Measurements from ENCODE around the gene KIF19.

Gene KIF19

GRCh38 chr17:74402048-74402447 is 76.0 kb downstream of the KIF19 start:
- H3K14ac ChIP-seq (ENCODE audit: low read length in 2 of 2): no peak overlapping the region
- no peak overlapping the region for H2AFZ ChIP-seq (ENCODE audit: low read depth, low read length)
- H4K91ac ChIP-seq (ENCODE audit: low read length): no peak overlapping the region
- H3K79me1 ChIP-seq (replicated peaks; ENCODE audit: low read length, poor library complexity, severe bottlenecking): no peaks in the 10 kb centered on the region
- H3K18ac ChIP-seq (ENCODE audit: low read depth in 1 of 2, low read length in 2 of 2): no peak overlapping the region
- no peak overlapping the region for H2BK15ac ChIP-seq (ENCODE audit: low read depth, poor library complexity, severe bottlenecking)
- peaks cover 5% of the 10 kb centered on the region for H3K4me1 ChIP-seq (ENCODE audit: control insufficient read depth, insufficient read depth, low read depth, low read length)
- no peaks in the 10 kb centered on the region for H3K36me3 ChIP-seq (ENCODE audit: control insufficient read depth in 1 of 2, insufficient read depth in 2 of 2, low read depth in 1 of 2, low read length in 2 of 2)
- WGBS: 78% methylated on average over 7 of the region's 7 CpGs
- no peak overlapping the region for H2BK5ac ChIP-seq (ENCODE audit: low read depth, low read length, poor library complexity, severe bottlenecking)
- H2BK120ac ChIP-seq (ENCODE audit: low read depth, low read length): no peak overlapping the region
- no peak overlapping the region for H4K8ac ChIP-seq (ENCODE audit: low read length)
- H3K4me2 ChIP-seq (ENCODE audit: low read length, poor library complexity, severe bottlenecking): no peak overlapping the region
- no peaks in the 10 kb centered on the region for H3K9me3 ChIP-seq (ENCODE audit: control insufficient read depth, low read length)
- no peak overlapping the region for H3K4ac ChIP-seq (ENCODE audit: low read depth in 1 of 2, low read length in 2 of 2)
- no peak for DNase-seq
- H2AK5ac ChIP-seq (ENCODE audit: low read length, severe bottlenecking): no peak overlapping the region
- no peak overlapping the region for H3K4me3 ChIP-seq (ENCODE audit: insufficient read depth in 1 of 2, low read depth in 1 of 2, low read length in 2 of 2)
- H3K27me3 ChIP-seq (ENCODE audit: control insufficient read depth in 1 of 2, insufficient read depth in 1 of 2, low read length in 2 of 2): peaks cover 0 to 38% of the 10 kb centered on the region in 2 experiments
- H3K9ac ChIP-seq (ENCODE audit: low read length): no peak overlapping the region
- no peak overlapping the region for H3K23ac ChIP-seq (ENCODE audit: low read length in 2 of 2)
- no peak overlapping the region for H2BK12ac ChIP-seq (ENCODE audit: low read length in 2 of 2)
- H3K27ac ChIP-seq (ENCODE audit: low read length, poor library complexity, severe bottlenecking): no peak overlapping the region

GRCh38 chr17:74403512-74404137 is 77.6 kb downstream of the KIF19 start:
- Histone ChIP-seq H2BK5ac (ENCODE audit: low read depth, low read length, poor library complexity, severe bottlenecking) (no peak overlapping the region), H3K23ac (ENCODE audit: low read length in 2 of 2) (no peak overlapping the region), H4K8ac (ENCODE audit: low read length) (no peak overlapping the region), H3K36me3 (ENCODE audit: control insufficient read depth in 1 of 2, insufficient read depth in 2 of 2, low read depth in 1 of 2, low read length in 2 of 2) (no peaks in the 10 kb centered on the region), H2AFZ (ENCODE audit: low read depth, low read length) (no peak overlapping the region), H2BK15ac (ENCODE audit: low read depth, poor library complexity, severe bottlenecking) (no peak overlapping the region), H3K79me1 (replicated peaks; ENCODE audit: low read length, poor library complexity, severe bottlenecking) (no peaks in the 10 kb centered on the region), H3K4ac (ENCODE audit: low read depth in 1 of 2, low read length in 2 of 2) (no peak overlapping the region), H4K91ac (ENCODE audit: low read length) (no peak overlapping the region), H3K27ac (ENCODE audit: low read length, poor library complexity, severe bottlenecking) (no peak overlapping the region), H3K18ac (ENCODE audit: low read depth in 1 of 2, low read length in 2 of 2) (no peak overlapping the region), H3K9me3 (ENCODE audit: control insufficient read depth, low read length) (no peaks in the 10 kb centered on the region), H3K4me3 (ENCODE audit: insufficient read depth in 1 of 2, low read depth in 1 of 2, low read length in 2 of 2) (no peak overlapping the region), H3K4me1 (ENCODE audit: control insufficient read depth, insufficient read depth, low read depth, low read length) (peaks cover 6% of the 10 kb centered on the region), H3K14ac (ENCODE audit: low read length in 2 of 2) (no peak overlapping the region), H3K27me3 (ENCODE audit: control insufficient read depth in 1 of 2, insufficient read depth in 1 of 2, low read length in 2 of 2) (peaks cover 0 to 32% of the 10 kb centered on the region in 2 experiments), H3K4me2 (ENCODE audit: low read length, poor library complexity, severe bottlenecking) (no peak overlapping the region), H3K9ac (ENCODE audit: low read length) (no peak overlapping the region), H2BK12ac (ENCODE audit: low read length in 2 of 2) (no peak overlapping the region), H2AK5ac (ENCODE audit: low read length, severe bottlenecking) (no peak overlapping the region), H2BK120ac (ENCODE audit: low read depth, low read length) (no peak overlapping the region)
- no peak for DNase-seq
- 79% methylated on average over 12 of the region's 12 CpGs for WGBS

GRCh38 chr17:74404218-74404617 is 78.2 kb downstream of the KIF19 start:
- DNase-seq: no peak
- Histone ChIP-seq H3K4me2 (ENCODE audit: low read length, poor library complexity, severe bottlenecking) (no peak overlapping the region), H3K9ac (ENCODE audit: low read length) (no peak overlapping the region), H2AFZ (ENCODE audit: low read depth, low read length) (no peak overlapping the region), H3K27me3 (ENCODE audit: control insufficient read depth in 1 of 2, insufficient read depth in 1 of 2, low read length in 2 of 2) (peaks cover 0 to 32% of the 10 kb centered on the region in 2 experiments), H3K23ac (ENCODE audit: low read length in 2 of 2) (no peak overlapping the region), H3K79me1 (replicated peaks; ENCODE audit: low read length, poor library complexity, severe bottlenecking) (no peaks in the 10 kb centered on the region), H3K27ac (ENCODE audit: low read length, poor library complexity, severe bottlenecking) (no peak overlapping the region), H3K9me3 (ENCODE audit: control insufficient read depth, low read length) (no peaks in the 10 kb centered on the region), H2BK12ac (ENCODE audit: low read length in 2 of 2) (no peak overlapping the region), H3K18ac (ENCODE audit: low read depth in 1 of 2, low read length in 2 of 2) (no peak overlapping the region), H2BK120ac (ENCODE audit: low read depth, low read length) (no peak overlapping the region), H2BK5ac (ENCODE audit: low read depth, low read length, poor library complexity, severe bottlenecking) (no peak overlapping the region), H3K4ac (ENCODE audit: low read depth in 1 of 2, low read length in 2 of 2) (no peak overlapping the region), H3K4me3 (ENCODE audit: insufficient read depth in 1 of 2, low read depth in 1 of 2, low read length in 2 of 2) (no peak overlapping the region), H3K14ac (ENCODE audit: low read length in 2 of 2) (no peak overlapping the region), H2AK5ac (ENCODE audit: low read length, severe bottlenecking) (no peak overlapping the region), H3K36me3 (ENCODE audit: control insufficient read depth in 1 of 2, insufficient read depth in 2 of 2, low read depth in 1 of 2, low read length in 2 of 2) (no peaks in the 10 kb centered on the region), H3K4me1 (ENCODE audit: control insufficient read depth, insufficient read depth, low read depth, low read length) (peaks cover 6% of the 10 kb centered on the region), H4K8ac (ENCODE audit: low read length) (no peak overlapping the region), H4K91ac (ENCODE audit: low read length) (no peak overlapping the region), H2BK15ac (ENCODE audit: low read depth, poor library complexity, severe bottlenecking) (no peak overlapping the region)
- WGBS: 65% methylated on average over 5 of the region's 7 CpGs

DNA sequence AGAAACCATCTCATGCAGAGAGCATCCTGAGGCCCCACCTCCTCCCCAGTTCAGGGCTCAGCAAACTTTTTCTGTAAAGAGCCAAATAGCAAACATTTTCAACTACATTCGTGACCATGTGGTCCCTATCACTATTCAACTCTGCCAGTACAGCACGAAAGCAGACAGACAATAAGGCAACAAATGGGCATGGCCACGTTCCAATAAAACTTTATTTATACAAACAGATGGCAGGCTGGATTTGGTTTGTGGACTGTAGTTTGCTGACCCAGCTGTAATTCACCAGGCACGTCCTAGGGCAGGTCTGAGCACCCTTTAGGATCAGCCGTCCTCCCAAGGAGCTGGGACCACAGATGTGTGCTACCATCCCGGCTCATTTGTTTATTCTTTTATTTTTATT is 78.8 kb downstream of the KIF19 start:
- no peak overlapping the region for H3K23ac ChIP-seq (ENCODE audit: low read length in 2 of 2)
- 67% methylated on average over 2 of the region's 6 CpGs for WGBS
- no peak overlapping the region for H3K18ac ChIP-seq (ENCODE audit: low read depth in 1 of 2, low read length in 2 of 2)
- H2BK5ac ChIP-seq (ENCODE audit: low read depth, low read length, poor library complexity, severe bottlenecking): no peak overlapping the region
- H3K9me3 ChIP-seq (ENCODE audit: control insufficient read depth, low read length): no peaks in the 10 kb centered on the region
- no peak overlapping the region for H2AK5ac ChIP-seq (ENCODE audit: low read length, severe bottlenecking)
- H3K27me3 ChIP-seq (ENCODE audit: control insufficient read depth in 1 of 2, insufficient read depth in 1 of 2, low read length in 2 of 2): peaks cover 0 to 31% of the 10 kb centered on the region in 2 experiments
- no peaks in the 10 kb centered on the region for H3K36me3 ChIP-seq (ENCODE audit: control insufficient read depth in 1 of 2, insufficient read depth in 2 of 2, low read depth in 1 of 2, low read length in 2 of 2)
- DNase-seq: no peak
- no peak overlapping the region for H3K14ac ChIP-seq (ENCODE audit: low read length in 2 of 2)
- H2BK12ac ChIP-seq (ENCODE audit: low read length in 2 of 2): no peak overlapping the region
- H2AFZ ChIP-seq (ENCODE audit: low read depth, low read length): no peak overlapping the region
- H2BK15ac ChIP-seq (ENCODE audit: low read depth, poor library complexity, severe bottlenecking): no peak overlapping the region
- no peaks in the 10 kb centered on the region for H3K79me1 ChIP-seq (replicated peaks; ENCODE audit: low read length, poor library complexity, severe bottlenecking)
- H3K4me1 ChIP-seq (ENCODE audit: control insufficient read depth, insufficient read depth, low read depth, low read length): peaks cover 7% of the 10 kb centered on the region
- H4K8ac ChIP-seq (ENCODE audit: low read length): no peak overlapping the region
- no peak overlapping the region for H3K9ac ChIP-seq (ENCODE audit: low read length)
- H2BK120ac ChIP-seq (ENCODE audit: low read depth, low read length): no peak overlapping the region
- H3K4ac ChIP-seq (ENCODE audit: low read depth in 1 of 2, low read length in 2 of 2): no peak overlapping the region
- no peak overlapping the region for H3K4me3 ChIP-seq (ENCODE audit: insufficient read depth in 1 of 2, low read depth in 1 of 2, low read length in 2 of 2)
- no peak overlapping the region for H4K91ac ChIP-seq (ENCODE audit: low read length)
- H3K4me2 ChIP-seq (ENCODE audit: low read length, poor library complexity, severe bottlenecking): no peak overlapping the region
- no peak overlapping the region for H3K27ac ChIP-seq (ENCODE audit: low read length, poor library complexity, severe bottlenecking)
